T-helper 2 cell treated with Interferon-gamma antibody and Interleukin-4, amounts not matched to agents 100 ng/mL and 5 ng/mL, for 36 hours (primary cell): Measurements from ENCODE around the gene HMCN2. TPM values are rescaled to one million over a fixed set of nuclear protein-coding genes. Genes with fewer than 3 reads are reported as not detected.

Source experiments
- intact Hi-C: fragments of 100-400 bp; cut with micrococcal nuclease; formaldehyde crosslinking; loops from one replicate; pipeline ENCODE4 v1.15.1; 2023
- total RNA-seq: library from RNA; stranded (reverse); gene quantifications from 2 replicates; pipeline ENCODE4 v1.2.3, GENCODE V29; 2022

HMCN2 gene
- total RNA-seq, 1 donor from 2014 or later: not detected

- intact Hi-C loops: no loop called here
Measured at GRCh38 chr9:130480673-130481072, 215.1 kb downstream of the HMCN2 start.

- intact Hi-C loops: no loop called here
Measured at GRCh38 chr9:130482463-130482862, 216.9 kb downstream of the HMCN2 start.

GRCh38 chr9:130483371-130483971 lies 217.9 kb downstream of the HMCN2 start:
- intact Hi-C loops: no loop called here

Other genes starting within 250 kb of the HMCN2 start
- gene FNBP1, start 222.6 kb upstream of the HMCN2 start, total RNA-seq: 198 TPM in 2 replicates
- gene GPR107, start 211.9 kb upstream of the HMCN2 start, total RNA-seq: 21.7 and 22.3 TPM in 2 replicates
- 1.9 and 2.2 TPM in 2 replicates for gene NCS1, start 93.4 kb upstream of the HMCN2 start, total RNA-seq
- 1.9 and 2.1 TPM in 2 replicates for gene ASS1, start 179.2 kb downstream of the HMCN2 start, total RNA-seq